ENCODE measurements around the gene GNG13.
"Not testable (repeated sequence)": the region's sequence is repeated elsewhere in the genome, so short reads cannot be mapped to it uniquely, and the experiment has no call there.

The GNG13 gene

GRCh38 chr16:760065-760464 is 40.5 kb downstream of the GNG13 start:
- DNase-seq: no peak

GRCh38 chr16:759110-759910 is 41.2 kb downstream of the GNG13 start:
- DNase-seq: no peak

- DNase-seq: no peak
Observed at GRCh38 chr16:756428-756827, 44.1 kb downstream of the GNG13 start.

- no peak for DNase-seq
Observed at GRCh38 chr16:754656-755055, 45.9 kb downstream of the GNG13 start.

- not testable (repeated sequence) for DNase-seq
Observed at GRCh38 chr16:754121-754607, 46.4 kb downstream of the GNG13 start.

GRCh38 chr16:752007-752312 is 48.6 kb downstream of the GNG13 start:
- peak in 1 of 2 experiments; percentile 45 for DNase-seq

GRCh38 chr16:751152-752006 is 49.2 kb downstream of the GNG13 start:
- DNase-seq: no peak

GRCh38 chr16:750485-750884 is 50.0 kb downstream of the GNG13 start:
- DNase-seq: no peak

GRCh38 chr16:749010-749409 is 51.5 kb downstream of the GNG13 start:
- DNase-seq: no peak

All from NCI-H526 (cell line).